ENCODE measurements around the gene KLHL13.
"Not testable (repeated sequence)": the region's sequence is repeated elsewhere in the genome, so short reads cannot be mapped to it uniquely, and the experiment has no call there.

The KLHL13 gene

DNA sequence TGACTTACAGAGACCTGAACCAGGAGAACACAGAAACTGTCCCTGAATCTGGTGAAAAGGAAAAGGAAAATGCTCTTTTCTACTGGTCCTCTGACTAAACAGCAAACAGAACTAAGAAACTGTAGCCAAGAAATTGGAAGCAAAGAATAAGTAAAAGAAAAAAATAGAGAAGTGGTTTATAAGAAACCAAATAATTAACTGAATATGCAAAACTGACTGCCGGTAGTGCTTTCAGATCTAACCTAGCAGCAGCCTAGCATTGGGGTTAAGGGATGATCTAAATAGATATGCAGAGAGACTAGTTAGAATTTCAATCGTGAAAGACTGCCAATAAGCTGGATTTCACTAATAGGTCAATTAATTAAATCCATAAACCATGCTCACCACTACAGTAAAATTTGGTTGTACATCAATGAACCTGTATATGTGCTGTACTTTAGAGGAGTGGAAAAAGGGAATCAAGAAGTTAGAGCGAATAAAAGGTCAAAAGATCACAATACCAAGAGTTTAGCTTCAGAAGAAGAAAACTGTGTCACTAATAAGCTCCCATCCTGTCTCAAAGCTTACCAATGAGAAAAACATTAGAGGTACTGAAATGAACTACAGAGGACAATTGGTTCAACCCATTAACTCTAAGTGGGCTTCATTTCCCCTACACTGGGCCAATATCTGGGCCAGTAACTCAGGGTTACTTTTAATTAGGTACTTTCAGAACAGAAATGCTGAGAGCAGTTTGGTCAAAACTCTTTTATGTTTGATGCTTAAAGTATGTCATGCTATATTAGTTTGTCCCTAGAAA is 53.6 kb downstream of the KLHL13 start:
- DNase-seq = no peak

DNA sequence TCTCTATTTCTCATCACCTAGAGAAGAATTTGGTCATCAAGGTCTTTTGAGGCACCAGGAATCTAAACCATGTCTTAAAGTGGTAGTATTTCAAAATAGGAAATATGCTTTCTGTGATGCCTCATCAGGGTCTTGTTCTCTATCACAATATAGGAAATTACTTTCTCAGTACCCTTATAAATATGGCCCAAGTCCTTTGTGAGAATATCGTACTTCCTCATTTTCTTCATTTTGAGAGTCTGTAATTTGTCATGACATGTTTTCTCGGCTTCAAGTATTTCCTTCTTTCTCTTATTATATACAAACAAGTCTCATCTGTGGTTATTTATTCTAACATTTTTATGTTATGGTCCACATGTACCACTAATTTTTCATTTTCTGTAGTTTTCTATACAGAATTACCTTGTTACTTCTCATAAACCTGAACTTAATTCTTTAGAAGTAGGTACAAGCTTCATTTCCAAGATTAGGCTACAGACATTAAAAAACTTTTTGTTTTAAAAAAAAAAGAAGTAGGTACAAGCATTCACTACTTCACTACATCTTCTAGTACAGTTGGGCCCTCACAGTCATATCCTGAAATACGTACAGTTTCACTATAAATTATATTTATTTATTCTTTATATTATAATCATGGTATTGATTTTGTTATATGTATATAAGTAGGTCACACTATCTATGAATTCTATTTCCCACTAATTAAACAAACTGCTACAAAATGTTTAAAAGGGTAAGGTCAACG is 54.4 kb downstream of the KLHL13 start:
- no peak for DNase-seq

DNA sequence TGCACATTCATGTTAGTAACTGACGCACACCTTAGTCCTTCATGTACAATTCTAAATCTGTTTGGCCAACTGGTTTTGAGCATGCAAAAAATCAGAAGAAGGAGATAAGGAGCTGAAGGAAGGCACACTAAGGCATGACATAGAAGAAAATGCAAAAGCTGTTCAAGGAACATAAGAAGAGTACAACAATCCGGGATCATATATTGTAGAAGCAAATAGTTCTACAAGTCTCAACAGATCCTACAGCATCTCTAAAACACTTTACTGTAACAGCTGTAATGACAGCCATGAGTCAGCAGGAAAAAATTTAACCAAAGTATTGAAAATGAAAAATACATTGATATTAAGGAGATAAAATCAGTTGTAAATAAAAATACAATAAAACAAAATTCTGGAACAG is 57.7 kb downstream of the KLHL13 start:
- DNase-seq = no peak

DNA sequence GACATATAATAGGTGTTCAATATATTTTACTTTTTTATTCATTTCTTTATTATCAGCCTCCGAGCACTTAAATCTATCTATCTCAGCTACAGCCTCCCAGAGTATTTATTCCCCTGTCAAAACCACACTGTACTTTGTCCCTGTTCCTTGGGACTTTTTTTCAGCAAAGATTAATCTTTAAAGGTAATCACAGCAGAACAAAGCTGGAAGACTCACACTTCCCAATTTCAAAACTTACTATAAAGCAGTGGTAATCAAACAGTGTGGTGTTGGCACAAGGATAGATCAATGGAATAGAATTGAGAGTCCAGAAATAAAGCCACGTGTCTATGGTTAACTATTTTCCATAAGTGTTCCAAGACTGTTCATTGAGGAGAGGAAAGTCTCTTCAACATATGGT is 59.7 kb downstream of the KLHL13 start:
- no peak for DNase-seq

DNA sequence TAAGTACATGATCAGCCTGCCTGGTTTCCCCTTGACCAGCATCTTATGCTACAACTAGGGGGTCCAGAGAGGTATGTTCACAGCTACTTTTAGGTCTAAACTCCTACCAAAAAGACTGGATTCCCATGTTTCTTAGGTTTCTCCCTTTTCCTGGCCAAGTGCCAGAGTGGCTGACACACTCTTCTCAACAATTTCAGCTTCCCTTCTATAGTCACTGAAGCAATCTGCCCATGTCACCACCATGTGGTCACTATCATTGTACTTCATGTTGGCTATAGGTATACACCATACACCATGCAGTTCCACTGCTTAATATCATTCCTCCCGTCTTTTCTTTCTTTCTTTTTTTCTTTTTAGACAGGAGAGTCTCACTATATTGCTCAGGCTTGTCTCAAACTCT is 66.9 kb downstream of the KLHL13 start:
- DNase-seq = no peak

DNA sequence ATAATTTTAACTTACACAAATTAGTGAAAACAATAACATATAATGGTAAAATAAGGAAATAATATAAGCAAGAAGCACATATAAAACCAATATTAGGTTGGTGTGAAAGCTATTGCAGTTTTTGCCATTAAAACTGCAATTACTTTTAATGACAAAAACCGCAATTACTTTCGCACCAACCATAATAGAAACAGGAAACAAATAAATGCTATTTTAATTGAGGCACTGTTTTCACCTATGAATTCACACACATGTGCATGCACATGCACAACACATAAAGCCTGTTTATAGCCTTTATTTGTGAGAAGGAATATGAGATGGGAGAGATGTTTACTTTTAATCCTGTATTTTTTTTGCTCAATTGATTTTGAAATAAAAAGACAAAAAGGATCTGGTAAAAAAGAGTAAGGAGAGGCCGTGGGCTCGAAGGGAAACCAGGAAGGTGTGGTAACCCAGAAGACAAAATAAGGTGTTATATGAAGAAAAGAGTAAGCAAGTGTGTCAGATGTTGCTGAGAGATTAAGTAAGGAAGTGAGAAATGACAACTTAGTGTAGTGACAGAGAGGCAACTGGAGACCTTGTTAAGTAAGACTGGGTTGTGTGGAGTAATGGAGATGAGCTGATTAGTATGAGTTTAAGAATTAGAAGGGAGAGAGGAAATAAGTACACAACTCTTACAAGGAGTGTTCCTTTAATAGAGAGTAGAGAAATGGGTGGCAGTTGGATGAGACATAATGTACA is 69.0 kb downstream of the KLHL13 start:
- no peak for DNase-seq

DNA sequence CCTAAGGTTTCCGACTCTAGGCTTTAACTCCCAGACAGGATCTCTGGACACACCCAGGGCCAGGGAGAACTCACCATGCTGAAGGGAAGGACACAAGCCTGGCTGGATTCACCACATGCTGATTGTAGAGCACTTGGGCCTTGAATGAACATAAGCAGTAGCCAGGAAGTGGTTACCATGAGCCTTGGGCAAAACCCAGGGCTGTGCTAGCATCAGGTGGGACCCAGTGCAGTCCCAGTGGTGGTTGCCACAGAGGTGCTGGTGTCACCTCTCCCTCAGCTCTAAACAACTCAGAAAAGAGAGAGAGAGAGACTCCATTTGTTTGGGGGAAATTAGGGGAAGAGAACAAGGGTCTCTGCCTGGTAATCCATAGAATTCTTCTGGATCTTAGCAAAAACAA is 77.0 kb downstream of the KLHL13 start:
- no peak for DNase-seq

DNA sequence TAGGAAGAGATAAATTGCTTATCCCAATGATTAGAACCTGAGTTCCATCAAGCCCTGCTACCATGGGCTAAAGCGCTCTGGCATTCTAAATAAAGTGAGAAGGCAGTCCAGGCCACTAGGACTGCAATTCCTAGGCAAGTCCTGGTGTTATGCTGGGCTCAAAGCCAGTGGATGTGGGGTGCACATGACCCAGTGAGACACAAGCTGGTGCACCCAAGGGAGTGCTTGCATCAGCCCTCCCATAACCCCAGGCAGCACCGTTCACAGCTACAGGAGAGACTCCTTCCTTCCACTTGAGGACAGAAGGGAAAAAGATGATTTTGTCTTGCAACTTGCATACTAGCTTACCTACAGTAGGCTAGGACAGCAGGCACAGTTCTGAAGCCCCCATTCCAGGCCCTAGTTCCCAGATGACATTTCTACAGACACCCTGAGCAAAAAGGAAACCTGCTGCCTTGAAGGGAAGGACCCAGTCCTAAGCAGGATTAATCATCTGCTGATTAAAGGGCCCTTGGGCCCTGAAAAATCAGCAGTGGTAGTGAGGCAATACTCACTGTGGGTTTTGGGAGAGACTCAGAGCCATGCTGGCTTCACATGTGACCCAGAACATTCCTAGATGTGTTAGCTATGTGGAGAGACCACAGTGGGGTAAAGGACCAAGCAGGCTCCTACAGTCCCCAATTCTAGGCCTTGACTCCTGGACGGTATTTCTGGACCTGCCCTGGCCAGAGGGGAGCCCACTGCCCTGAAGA is 77.8 kb downstream of the KLHL13 start:
- DNase-seq = no peak

DNA sequence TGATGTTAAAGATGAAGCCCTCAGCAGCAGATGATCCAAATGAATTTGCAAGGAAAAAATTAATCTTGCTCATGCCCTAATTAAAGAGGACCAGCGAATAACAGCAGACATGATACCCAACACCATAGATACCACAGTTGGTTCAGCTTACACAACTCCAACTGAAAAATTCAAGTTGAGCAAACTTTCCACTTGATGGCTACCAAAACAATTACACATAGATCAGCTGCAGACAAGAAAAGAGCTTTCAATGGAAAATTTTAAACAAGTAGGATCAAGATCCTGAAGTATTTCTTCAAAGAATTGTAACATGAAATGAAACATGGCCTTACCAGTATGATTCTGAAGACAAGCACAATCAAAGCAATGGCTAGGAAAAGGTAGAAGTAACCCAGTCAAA is 90.0 kb downstream of the KLHL13 start:
- DNase-seq = no peak

DNA sequence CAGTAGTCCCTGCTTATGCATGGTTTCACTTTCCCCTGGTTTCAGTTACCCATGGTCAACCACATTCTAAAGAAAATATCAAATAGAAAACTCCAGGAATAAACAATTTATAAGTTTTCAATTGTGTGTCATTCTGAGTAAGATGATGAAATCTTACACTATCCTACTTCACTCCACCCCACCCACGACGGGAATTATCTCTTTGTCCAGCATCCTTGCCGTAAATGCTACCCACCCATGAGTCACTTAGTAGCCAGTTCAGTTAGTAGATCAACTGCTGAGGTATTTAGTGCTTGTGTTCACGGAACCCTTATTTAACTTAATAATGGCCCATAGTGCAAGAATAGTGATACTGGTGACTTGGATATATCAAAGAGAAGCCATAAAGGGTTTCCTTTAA is 91.4 kb downstream of the KLHL13 start:
- no peak for DNase-seq

DNA sequence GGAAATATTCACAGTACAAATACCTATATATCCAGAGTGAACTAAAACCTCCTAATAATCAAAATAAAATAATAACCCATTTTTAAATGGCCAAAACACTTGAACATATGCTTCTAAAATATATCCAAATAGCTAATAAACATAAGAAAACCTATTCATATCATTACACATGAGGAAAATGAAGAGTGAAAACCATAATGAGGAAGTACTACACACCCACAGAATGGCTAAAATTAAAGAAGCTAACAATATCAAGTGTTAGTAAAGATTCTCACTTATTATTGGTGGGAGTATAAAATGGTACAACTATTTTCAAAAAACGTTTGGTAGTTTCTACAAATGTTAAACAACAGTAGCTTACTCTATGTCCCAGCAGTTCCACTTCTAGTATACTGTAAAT is 92.1 kb downstream of the KLHL13 start:
- DNase-seq = no peak

DNA sequence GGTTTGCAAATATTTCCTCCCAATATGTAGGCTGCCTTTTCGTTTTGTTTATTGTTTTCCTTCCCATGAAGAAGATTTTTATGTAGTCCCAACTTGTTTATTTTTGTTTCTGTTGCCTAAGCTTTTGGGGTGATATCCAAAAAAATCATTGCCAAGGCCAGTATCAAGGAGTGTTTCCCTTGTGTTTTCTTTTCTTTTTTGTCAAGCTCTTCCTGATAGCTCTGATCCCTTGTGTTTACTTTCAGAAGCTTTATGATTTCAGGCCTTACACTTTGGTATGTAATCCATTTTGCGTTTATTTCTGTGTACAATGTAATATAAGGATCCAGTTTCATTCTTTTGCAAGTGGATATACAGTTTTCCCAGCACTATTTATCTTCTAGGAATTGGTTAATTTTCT is 93.9 kb downstream of the KLHL13 start:
- DNase-seq = no peak

DNA sequence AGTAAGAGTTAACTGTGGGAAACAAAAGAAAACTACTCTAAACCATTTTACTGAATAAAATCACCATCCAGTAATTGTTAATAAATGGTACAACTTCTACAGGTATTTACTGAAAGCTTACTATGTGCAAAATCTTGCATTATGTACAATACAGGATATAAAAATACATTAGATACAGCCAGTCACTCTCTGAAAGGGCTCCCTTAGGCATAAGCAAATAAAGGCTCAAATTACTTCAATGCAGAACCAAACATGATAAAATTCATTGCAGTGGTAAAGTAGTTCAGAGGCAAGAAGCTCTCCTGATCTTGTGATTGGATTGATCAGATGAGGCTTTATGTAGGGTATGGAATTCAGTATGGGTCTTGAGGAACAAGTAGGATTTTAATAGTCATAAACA is 100.2 kb downstream of the KLHL13 start:
- DNase-seq = no peak

DNA sequence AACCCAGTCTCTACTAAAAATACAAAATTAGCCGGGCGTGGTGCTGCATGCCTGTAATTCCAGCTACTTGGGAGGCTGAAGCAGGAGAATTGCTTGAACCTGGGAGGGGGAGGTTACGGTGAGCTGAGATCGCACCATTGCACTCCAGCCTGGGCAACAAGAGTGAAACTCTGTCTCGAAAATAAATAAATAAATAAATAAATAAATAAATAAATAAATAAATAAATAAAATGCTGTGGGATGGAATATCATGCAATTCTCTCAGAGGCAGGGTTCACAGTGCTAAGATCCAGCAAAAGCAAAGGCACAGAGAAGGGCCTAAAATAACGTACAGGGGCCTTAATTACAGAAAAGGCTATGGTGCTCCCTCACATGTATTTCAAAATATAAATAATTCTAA is 114.2 kb downstream of the KLHL13 start:
- not testable (repeated sequence) for DNase-seq

DNA sequence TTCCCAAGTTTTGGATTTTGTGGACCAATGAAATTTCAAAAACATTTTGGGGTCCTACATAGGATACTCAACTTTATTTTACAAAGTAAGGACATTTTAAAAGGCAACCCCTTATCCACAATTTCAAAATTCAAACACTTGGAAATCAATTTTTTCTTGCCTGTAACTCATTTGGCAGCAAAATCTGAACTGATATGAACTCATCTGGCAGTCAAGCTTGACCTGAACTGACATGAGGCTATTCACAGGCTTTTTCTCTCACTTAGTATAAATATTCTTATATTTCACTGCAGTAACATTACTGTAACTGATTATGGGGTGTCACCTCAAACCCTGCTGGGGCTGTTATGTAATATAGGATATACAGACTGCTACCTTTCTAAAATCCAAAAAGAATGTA is 116.1 kb downstream of the KLHL13 start:
- no peak for DNase-seq

DNA sequence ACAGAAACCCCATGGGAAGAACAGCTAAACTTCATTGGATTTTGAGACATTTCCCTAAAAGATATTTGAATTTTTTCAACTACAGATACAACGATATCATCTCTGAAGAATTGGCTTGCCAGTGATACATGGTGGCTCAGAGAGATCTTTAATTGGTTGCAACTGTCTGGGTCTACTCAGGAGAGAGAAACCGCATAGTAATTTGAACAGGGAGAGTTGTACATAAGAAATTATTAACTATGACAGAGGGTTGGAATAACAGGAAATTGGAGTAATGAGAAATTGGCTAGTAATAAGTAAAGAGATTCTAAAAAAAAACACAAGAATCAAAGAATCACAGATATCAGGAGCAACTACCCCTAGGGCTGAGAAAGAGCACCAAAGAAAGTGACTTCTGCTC is 118.4 kb downstream of the KLHL13 start:
- no peak for DNase-seq

DNA sequence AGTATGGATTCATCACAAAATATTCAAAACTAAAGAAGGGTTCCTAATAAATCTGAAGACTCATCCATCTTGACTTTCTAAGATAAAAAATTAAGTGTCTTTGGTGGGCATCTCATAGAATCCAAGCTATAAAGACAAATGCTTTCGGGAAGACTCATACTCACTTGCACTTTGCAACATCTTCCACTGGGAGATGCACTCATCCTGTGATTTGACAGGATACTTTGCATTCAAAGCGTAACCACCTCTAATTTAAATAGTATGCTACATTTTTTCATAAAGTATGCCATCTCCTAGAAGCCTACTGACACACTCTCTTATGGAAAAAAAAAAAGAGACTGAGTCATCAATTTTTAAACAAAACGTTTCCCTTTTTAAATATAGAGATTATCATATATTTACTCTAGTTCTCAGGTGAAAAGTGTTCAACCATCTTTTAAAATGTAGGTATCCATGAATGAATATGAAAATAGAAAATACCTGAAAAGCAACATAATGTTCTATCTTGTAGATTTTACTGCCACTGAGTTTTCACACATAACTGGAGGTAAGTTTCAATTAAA is 119.6 kb downstream of the KLHL13 start:
- DNase-seq = peak; percentile 14

DNA sequence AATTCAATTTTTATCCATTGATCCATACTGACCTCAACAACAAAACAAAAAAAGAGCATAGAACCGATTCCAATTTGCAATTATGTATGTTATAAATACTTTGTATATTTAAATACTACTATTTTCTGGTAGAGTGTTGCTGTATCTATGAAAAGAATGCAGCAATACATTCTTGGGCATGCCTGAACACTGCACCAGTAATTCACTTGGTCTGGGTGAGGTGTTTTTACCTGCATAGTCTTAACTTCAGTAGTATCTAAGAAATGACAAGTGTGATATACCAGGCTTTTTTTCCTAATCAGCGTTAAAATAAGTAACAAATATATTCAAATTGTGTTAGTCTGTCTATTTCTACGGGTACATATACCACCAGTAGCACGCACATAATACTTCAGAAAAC is 120.2 kb downstream of the KLHL13 start:
- no peak for DNase-seq

DNA sequence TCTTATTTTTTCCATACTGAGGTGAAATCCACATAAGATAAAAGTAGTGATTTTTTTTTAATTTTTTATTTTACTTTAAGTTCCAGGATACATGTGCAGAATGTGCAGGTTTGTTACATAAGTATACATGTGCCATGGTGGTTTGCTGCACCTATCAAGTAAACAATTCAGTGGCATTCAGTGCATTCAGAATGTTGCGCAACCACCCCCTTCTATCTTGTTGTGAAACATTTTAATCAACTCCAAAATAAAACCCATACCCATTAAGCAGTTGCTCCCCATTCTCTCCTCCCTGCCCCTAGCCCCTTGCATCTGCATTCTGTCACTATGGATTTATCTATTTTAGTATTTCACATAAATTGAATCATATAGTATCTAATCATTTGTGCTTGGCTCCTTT is 121.2 kb downstream of the KLHL13 start:
- no peak for DNase-seq

DNA sequence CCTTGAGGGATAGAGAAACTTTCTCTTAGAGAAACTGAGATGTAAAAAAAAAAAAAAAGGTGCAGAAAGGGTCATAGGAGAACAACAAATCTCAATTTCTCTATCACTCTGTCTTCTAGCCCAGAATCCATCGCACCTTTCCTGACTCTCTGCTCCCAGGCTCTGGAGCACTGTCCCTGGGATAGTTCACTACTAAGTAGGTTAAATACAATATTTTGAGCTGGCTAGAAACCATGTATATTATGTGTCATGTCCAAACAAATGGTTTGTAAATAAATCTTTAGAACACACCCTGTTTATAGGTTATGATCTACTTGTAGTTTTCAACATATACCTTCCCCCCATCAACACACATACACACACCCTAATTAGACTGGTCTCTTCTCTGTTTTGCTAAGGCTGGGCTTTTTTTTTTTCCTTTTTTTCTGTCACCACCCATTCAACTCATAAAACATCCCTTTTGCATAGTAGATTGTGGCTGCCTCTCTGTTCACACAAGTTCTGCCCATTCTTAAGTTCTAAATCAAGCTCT is 124.4 kb downstream of the KLHL13 start:
- no peak for DNase-seq

DNA sequence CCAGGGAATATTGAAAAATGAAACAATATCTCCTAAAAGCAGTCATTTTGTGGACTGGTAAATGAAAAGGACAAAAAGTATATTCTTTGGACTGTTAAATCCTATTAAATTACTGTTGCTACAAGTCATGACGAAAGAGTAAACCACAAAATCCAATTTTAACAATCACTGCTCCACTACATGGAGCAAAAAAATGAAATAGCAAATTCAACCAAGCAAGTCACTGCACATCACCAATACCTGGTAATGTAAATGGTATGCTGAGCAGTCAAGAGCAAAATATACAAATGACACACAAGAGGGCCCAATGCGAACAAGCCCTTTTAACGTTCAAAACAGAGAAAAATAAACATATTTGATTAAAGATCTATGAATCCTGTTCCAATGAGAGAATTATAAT is 126.2 kb downstream of the KLHL13 start:
- no peak for DNase-seq

DNA sequence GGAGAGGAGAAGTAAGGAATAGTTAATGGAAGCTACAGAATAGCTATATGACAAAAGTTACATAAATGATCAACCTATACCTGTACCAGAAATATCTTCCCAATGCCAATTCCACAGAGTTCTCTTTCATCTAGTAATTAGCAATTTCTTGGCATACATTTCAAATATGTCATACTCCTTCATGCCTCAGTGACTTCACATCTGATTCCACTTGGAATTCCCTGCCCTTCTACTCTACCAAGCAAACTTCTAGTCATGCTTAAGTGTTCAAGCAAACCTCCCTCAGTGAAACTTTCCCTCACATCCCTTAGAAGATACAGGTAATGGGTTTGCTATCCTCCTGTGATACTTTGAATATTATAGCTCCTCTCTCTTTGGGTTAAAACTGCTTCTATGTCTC is 127.1 kb downstream of the KLHL13 start:
- no peak for DNase-seq

DNA sequence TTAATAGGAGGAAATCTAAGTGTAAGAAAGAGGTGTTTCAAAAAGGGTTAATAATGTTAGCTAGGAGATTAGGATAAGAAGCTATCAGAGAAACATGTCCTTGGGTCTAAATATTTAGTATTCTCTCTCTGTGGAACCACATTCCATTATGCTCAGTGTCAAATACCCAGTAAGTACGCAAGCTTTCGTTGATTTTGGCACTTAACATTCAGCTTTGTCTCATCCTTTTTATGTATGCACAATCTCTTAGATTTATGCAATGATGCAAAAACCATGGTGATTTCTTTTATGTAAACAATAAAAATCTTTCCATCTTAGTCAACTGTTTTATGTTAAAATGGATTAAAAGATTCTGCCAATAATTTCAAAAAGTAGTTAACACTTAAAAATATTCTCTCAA is 129.2 kb downstream of the KLHL13 start:
- peak; percentile 3 for DNase-seq
